ENCODE measurements around the gene ITPRID2.
A peak's percentile ranks its signal among the peaks of the same experiment; 100 is the strongest.

ITPRID2 gene

DNA sequence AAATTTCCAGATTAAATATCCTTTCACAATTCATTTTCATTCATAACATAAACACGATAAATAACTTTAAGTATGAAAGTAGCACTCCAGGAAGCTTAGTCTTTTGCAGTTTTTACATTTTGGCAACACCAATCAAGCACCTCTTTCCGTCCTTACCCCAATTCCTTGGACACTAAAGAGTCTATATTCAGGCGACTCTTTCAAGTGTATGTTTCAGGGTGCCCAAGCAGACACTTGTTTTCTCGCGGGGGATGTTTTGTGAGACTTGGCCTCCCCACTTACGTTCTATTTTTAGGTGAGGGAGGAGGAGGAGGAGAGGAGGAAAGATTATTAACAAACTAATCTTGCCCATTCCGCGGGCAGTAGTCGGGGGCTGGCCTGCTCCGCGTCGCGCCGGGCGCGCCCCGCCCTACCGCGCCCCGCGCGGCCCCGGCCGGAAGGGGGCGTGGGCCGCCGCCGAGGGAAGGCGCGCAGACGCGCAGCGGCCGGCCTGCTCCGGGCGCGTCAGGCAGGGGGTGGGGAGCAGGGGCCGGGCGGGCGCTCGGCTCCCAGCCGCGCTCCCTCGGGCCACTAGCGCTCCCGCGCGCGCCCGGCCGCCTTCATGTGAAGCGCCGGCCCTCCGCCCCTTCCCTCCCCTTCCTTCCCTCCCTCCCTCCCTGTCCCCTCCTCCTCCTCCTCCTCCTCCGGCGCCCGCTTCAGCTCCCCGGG is at the start of gene ITPRID2:
TSS of gene ITPRID2 (plus strand) at position 473 of the 708 bp plus-strand sequence. CDS start 337 bp downstream, outside the sequence.
- DNase-seq (ENCODE audit: low read depth in 3 of 3, low spot score in 1 of 3): peak; percentile 3 to 46 (median 13)

DNA sequence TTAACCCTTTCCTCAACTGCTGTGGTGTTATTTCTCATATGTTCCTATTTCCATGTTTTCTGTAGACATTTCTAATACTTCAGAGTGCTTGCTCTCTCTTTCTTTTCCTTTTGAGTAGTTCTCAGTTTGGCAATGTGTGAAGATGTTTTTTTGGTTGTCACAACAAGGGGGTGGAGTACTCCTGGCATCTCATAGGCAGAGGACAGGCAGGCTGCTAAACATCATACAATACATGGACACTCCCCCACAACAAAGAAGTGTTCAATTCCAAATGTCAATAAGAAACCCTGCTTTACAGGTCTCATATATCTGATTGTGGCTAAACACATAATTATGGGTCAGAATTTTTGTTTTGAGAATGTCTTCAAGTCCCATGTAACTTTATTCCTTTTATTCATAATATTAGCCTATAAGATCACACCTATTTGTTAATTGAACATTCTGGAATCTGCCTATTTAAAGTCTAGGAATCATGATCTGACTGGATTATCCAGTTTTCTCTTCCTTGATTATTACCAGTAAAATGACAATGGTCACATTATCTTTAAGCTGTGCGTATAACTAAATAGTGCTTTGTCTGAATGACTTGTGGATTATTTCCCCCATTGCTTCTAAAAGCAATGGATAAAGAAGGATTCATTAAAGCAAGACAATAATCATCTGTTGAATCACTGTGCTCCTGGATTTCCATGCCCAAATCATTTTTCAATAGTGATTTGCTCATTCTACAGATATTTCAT is 46.8 kb upstream of the ITPRID2 start:
- DNase-seq (ENCODE audit: low read depth in 3 of 3, low spot score in 1 of 3): no peak

DNA sequence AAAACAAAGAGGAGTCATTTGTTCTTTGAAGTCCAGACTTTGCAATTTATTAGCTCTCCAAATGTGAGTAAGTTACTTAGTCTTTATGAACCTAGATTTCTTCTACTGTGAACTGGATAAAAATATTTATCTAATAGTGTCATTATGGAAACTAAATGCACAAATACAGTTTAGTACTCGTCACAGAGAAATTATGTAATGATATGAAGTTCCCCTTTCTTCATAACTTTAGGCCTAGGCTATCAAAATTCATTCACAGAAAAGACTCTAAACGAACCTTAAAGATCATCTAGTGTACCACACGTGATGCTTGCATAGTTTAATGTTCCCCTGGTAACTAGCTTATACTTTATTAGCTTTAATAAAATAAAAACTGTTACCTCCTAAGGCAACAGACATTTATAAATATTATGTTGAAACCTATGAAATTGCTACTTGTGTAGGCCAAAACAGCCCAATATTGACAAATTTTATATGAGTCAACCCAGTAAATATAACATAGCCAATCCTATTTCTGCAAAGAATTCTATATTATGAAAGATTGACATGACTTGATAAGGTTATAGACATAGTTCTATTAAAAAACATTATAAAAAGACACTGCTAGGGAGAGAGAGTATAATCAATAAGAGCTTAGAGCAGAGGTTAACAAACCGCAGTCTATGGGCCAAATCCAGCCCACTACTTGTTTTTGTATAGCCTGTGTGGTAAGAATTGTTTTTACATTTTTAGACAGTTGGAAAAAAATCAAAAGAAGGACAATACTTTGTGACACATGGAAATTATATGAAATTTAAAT is 44.9 kb upstream of the ITPRID2 start:
- DNase-seq (ENCODE audit: low read depth in 3 of 3, low spot score in 1 of 3): no peak

DNA sequence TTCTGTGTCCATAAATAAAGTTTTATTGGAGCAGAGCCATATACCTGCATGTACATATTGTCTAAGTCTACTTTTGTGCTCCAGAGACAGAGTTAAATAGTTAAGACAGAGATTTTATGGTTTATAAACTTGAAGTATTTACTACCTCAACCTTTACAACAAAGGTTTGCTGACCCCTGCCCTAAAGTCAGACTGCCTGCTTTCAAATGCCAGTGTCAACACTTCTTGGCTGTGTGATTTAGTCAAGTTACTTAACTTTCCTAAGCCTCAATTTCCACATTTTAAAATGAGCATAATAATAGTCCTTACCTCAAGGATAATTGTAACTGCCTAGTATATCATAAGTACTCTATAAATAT is 44.4 kb upstream of the ITPRID2 start:
- no peak for DNase-seq (ENCODE audit: low read depth in 3 of 3, low spot score in 1 of 3)

DNA sequence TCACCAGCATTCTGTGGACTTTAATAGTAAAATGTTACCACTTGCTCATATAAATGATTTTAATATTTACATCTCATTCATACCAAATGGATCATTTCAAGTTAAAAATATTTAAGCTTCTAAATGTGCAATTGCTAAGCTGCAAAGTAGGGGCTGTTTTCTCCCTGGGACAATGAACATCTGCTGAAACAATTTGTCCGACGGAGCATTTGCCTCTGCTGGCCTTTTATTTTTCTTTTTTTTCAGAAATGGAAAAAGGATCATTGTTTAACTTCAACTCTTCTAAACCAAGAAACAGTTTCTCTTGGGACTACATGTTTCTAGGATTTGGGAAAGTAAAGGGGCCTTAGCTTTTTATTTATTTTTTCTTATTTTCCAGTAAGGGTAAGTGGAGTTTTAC is 43.8 kb upstream of the ITPRID2 start:
- no peak for DNase-seq (ENCODE audit: low read depth in 3 of 3, low spot score in 1 of 3)

DNA sequence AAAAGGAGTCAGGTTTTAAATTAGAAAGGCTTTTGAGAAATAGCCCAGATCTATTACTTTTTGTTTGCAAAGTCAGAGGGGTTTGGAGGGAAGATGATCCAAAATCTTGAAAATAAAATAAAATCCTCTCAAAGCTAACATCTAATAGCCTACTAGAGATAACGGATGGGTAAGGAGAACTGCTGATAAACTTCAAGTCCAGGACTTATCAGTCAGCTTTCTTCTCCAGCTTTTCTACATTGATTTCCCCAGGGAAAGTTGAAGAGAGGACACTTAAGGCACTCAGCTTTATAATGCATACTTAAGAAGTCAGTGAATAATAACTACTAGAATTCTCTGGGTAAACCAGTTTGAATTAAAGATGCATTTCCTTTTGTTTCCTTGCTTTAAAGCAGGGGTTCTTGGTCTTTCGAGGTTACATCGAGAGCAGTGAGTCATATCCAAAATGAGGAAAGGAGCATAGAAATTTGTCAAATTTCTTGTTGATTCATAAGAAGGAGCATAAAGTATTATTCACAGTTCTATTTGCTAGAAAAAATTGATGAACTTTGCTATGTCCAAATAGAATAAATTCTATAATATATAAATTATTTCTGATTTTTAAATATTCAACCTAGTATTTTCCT is 43.2 kb upstream of the ITPRID2 start:
- no peak for DNase-seq (ENCODE audit: low read depth in 3 of 3, low spot score in 1 of 3)

DNA sequence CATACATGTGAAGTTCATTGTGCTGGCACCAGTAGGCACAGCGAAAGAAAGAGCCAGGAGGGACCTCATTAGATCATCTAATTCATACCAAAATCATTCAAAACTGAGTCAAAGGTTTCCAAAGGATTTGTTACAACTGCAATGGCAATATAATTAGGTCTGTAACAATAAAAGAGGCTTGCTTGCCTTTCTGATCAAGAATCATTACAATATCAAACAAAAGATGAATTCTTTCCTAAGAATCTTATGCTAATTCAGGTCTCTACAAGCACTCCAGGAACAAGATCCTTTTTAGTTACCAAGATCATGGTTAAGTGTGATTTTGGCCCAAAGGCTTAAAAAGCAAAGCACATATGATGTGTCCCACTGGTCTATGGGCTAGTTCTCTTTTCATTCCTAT is 41.9 kb upstream of the ITPRID2 start:
- DNase-seq (ENCODE audit: low read depth in 3 of 3, low spot score in 1 of 3): no peak

DNA sequence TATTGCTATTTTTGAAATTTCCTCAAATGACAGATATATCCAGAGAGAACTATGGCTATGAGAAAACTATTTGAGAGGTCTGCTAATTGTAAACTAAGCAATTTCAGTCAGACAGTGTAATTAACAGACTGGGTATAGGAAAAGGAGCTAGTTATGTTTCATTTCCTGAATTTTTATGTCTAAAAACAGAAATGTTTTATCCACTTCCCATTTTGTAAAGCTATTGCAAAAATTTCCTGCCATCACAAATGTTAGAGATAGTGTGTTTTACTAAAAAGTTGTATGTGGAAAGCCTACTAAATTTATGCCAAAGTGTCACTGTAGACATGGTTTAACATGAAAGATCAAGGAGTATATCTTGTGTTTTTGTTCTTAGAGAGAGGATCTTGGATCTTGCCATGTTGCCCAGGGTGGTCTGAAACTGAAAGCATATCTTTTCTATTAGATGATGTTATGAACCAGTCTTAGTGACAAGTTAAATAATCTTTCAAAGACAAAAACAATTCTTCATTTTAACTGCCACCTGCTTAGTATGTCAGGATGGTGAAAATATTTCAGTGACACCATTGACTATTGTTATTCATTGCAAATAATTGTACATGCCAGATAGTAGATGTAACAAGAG is 40.5 kb upstream of the ITPRID2 start:
- DNase-seq (ENCODE audit: low read depth in 3 of 3, low spot score in 1 of 3): no peak

DNA sequence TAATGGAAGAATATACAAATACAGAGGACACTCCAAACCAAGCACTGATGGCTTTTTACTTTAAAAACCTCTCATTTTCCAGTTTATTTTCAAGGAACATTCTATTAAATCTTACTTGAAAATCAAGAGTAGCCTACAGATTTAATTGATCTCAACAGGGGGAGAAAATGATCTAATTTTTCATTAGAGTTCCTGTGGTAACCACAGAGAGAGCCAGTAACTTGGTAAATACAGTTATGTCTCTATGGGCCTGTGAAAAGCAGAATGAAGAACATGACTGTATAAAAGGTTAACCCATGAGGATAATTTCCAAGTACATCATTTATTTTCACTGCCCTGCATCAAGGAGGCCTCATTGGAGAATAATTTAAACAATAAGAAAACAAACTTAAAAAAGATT is 39.8 kb upstream of the ITPRID2 start:
- DNase-seq (ENCODE audit: low read depth in 3 of 3, low spot score in 1 of 3): no peak

DNA sequence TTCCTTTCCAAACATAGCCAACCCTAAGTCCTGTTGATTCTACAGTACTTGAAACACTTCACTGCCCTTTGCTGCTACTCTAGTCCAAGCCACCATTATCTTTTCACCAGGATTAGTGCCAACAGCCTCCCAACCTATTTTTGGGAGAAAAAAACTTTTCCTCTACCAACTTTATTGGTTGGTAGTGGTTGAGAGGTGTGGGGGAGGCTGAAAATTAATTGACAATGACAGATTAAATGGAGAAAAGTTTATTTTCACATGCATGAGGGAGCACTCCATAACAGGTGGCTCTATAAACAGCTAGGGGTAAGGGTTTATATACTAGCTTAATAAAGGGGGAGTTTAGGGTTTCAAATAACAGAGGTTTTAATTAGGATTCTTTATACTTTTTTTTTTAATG is 37.8 kb upstream of the ITPRID2 start:
- no peak for DNase-seq (ENCODE audit: low read depth in 3 of 3, low spot score in 1 of 3)

DNA sequence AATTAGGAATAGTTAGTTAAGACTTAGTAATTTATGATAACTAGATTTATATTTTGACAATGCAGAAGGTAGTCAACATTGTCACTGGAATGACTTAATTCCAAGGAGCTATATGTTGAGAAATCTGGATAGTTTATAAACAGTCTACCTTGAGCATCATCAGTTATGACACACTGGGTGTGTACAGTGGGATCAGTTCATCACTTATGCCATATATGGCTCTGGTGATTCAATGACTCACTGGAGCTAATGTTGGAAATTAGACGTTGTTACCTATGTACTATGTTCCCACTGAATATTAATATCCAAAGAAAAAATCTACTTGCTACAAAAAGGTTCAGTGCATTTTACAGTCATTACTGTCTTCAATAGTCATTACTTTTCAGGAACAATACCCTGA is 34.0 kb upstream of the ITPRID2 start:
- DNase-seq (ENCODE audit: low read depth in 3 of 3, low spot score in 1 of 3): no peak

DNA sequence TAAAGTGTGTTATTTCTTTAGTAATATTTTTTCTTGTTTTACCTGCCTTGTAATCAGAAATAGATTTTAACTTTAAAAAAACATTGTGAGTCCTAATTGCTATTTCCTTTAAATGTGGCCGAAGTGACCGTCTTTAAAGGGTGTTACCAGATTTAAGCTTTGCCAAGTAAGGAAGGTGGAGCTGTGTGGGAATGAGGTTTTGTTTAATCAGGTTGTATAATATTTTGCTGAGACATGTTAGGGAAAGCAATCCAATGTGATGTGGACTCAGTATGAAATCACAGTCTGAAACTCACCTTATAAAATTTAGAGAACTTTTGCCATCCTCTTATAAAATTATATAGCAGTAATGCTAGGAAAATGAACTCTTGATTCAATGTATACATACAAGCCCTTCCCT is 32.9 kb upstream of the ITPRID2 start:
- no peak for DNase-seq (ENCODE audit: low read depth in 3 of 3, low spot score in 1 of 3)

DNA sequence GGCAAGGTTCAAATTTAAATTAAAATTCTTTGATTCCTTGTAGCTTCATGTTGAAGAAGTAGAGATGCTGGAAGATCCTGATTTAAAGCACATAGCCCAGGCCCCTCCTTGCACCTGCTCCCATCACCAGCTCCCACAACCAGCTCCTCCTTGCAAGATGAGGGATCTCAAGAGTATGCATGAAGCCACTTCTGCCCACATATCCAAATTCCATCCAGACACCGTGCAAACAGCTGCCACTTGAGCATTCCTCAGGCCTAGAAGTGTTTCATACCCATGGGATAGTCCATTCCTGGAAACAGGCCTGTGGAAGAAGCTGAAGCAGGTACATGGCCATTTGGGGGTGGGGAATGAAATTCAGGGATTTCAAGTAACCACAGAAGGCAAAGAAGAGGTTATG is 32.4 kb upstream of the ITPRID2 start:
- DNase-seq (ENCODE audit: low read depth in 3 of 3, low spot score in 1 of 3): no peak

DNA sequence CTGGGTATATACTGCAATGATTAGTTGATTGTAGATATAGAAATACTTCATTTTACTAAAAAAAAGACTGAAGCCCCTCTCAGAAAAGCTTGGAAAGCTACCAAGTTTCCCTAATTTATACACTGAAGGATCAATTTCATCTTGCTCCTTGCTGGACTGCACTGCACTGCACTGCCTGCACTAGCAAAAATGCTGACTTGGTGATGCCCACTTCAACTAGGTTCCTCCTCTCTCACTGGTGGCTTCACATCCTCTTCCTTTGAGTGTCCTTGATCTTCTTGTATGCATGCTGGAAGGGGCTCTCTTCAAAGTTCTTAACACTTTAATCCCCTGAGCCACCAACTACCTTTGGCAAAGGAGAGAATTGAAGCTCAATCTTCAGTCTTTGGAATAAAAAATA is 31.7 kb upstream of the ITPRID2 start:
- no peak for DNase-seq (ENCODE audit: low read depth in 3 of 3, low spot score in 1 of 3)

DNA sequence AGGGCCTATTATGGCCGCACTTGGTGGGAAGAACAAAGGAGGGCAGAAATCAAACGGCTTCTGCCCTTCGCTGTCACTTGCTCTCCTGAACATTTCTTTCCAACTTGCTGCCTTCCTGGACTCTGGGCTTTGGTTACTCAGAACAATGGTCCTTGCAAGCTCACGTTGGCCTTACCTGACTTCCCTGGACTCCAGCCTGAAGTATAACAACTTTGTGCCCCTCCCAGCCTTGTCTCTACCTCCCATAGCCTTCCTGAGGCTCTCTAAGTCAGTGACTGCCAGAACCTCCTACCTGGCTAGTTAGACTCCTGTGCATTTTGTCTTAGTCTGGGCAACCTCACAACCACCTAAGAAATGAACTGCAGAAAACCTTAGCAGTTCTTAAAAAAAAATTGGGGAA is 30.2 kb upstream of the ITPRID2 start:
- no peak for DNase-seq (ENCODE audit: low read depth in 3 of 3, low spot score in 1 of 3)

DNA sequence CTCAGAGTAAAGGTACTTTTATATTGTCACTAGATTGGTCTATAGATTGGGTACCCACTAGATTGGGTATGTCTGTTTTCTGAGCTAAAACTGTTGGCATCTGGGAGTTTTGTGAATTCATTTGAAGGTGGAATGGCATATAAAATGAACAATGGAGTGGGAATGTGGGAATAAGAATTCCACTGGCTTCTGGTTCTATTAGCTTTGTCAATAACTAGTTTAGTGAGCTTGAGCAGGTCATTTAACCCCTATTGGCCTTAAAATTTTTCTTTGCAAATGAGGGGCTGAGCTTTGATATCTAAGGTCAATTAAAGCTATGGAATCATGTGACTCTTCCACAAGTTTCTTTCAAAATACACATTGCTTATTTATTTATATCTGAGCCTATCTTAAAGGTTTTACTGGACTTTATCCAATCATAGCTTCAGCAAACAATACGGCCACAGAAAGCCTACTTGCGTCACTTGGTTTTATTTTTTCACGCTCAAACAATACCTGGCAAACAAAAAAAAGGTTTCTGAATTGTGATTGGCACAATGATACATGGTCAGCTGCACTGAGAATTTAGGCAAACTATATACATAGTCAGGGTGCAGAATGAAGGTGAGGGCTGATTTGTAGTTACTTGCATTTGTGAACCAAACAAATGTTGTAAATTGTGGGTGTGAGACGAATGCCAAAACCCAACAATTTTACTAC is 28.8 kb upstream of the ITPRID2 start:
- no peak for DNase-seq (ENCODE audit: low read depth in 3 of 3, low spot score in 1 of 3)

DNA sequence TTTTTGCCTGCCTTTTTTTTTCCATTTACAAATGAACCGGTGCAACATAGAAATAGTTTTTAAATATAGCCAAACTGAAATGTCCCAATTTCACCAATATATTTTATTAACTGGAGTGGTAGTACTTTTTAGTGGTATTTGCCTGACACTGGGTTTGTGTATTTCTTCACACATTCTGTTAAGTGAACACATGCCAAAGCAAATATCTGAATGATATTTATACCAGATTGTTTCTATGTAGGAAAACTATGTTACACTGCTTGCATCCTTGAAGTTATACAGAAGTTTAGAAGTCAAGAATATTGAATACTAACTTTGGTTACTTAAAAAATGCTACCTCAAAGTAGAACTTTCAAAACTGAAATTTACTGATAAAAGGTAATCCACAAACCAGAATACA is 19.4 kb upstream of the ITPRID2 start:
- no peak for DNase-seq (ENCODE audit: low read depth in 3 of 3, low spot score in 1 of 3)

DNA sequence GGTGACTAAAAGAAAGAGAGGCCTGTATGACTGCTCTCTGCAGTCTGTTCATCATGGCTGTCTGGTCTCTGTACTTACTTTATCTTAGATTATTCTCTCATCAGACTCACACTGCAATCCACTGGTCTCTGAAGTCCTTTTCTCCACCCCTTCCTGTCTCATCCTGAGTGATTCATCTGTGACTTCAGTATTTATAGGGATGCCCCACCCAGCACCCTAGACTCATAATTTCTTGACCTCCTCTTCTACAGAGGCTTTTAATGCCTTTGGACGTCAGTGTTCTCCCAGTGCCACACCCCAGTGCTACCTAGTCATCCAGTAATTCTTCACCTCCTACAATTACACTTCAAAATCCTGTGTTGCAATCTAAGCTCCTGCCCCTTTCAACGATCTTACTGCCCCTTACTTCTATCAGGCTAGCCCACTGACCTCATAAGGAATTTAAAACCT is 14.9 kb upstream of the ITPRID2 start:
- no peak for DNase-seq (ENCODE audit: low read depth in 3 of 3, low spot score in 1 of 3)

DNA sequence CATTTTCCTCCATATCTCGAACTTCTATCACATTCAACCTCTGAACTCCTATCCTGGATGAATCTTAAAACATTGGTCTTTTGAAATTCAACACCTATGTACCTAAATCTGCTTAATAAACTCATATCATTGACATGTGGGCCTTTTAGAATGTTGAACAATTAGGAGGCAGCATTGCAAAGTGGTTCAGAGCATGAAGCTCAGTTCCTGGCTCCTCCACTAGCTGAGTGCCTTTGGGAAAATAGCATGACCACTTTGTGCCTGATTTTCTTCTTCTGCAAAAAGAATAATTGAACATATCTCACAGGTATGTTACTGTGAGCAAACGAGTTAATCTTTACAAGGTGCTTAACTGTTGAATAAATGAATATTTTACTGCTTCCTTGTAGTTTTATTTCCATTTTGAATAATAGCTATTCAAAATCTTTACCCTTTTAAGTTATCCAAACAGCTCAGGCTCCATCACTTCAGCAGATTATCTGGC is 14.3 kb upstream of the ITPRID2 start:
- no peak for DNase-seq (ENCODE audit: low read depth in 3 of 3, low spot score in 1 of 3)

DNA sequence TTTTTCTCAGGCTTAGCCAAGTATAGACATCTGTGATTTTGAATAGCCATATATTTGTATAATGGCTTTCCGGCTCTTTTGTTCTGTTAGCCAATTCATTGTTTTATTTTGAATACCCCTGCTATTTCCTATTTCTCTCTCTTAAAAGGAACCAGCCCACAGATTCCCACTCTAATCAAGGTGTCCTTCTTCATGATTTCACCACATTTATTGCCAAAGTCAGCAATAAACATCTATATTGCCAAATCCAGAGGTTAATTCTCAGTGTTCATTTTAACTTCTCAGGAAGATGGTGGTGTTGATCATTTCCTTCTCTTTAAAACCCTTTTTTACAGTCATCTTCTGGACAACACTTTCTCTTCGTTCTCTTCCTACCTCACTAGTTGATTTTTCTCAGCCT is 13.1 kb upstream of the ITPRID2 start:
- DNase-seq (ENCODE audit: low read depth in 3 of 3, low spot score in 1 of 3): no peak
